ACC112 (cell line): ENCODE data around the gene ACTRT2.

Source experiments
- H2AFZ ChIP-seq: fragments of 200-600 bp; sonication (generic); one replicate; pipeline ENCODE4 v1.6.0; 2017; ENCODE audit warnings: antibody characterized with exemption, low read length; ENCODE audit not compliant: unreplicated experiment
- H3K27ac ChIP-seq: fragments of 200-600 bp; sonication (generic); 2 replicates; pipeline ENCODE4 v1.5.1; 2014; ENCODE audit warnings: low read depth, mild to moderate bottlenecking, antibody characterized with exemption, low read length, moderate library complexity
- H3K27me3 ChIP-seq: fragments of 200-600 bp; sonication (generic); 2 replicates; pipeline ENCODE4 v1.6.1; 2014; ENCODE audit warnings: mild to moderate bottlenecking, antibody characterized with exemption, low read length, moderate library complexity, mixed read lengths; ENCODE audit not compliant: insufficient read depth
- H3K36me3 ChIP-seq: fragments of 200-600 bp; sonication (generic); 2 replicates; pipeline ENCODE4 v1.6.1; 2016; ENCODE audit warnings: mild to moderate bottlenecking, antibody characterized with exemption, low read length, moderate library complexity, mixed read lengths; ENCODE audit not compliant: insufficient read depth
- H3K4me1 ChIP-seq: fragments of 200-600 bp; sonication (generic); one replicate; pipeline ENCODE4 v1.6.1; 2016; ENCODE audit warnings: low read length, mixed read lengths; ENCODE audit not compliant: insufficient read depth, unreplicated experiment, control insufficient read depth
- H3K4me3 ChIP-seq: fragments of 200-600 bp; sonication (generic); 2 replicates; pipeline ENCODE4 v1.5.1; 2014; ENCODE audit warnings: mild to moderate bottlenecking, low read depth, low read length
- H3K79me2 ChIP-seq: fragments of 200-600 bp; sonication (generic); one replicate; pipeline ENCODE4 v1.6.0; 2016; ENCODE audit warnings: low read length; ENCODE audit not compliant: control insufficient read depth, unreplicated experiment, insufficient read depth

Gene ACTRT2

DNA sequence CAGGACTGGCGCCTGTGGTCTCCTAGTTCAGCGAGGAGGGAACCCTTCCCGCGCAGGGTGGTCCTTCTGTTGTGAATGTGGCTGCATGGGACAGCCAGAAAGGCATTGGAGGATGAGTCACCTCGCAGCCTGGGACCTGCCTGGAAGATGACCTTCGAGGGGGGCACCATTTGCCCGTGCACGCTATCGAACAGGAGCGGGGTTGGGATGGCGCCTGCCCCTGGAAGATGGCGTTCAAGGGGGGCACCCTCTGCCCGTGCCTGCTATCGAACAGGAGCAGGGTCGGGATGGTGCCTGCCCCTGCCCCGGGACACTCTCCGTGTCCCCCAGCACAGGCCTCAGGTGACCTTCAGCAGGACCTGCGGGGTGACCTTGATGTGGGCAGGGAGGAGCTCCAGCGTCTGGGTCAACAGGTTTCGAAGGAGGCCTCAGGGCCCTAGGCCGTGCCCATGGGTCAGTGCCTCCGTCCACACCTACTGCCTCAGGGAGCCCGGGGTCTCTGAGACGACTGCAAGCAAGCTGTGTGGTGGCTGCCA lies 1.7 kb upstream of the ACTRT2 start:
- Histone ChIP-seq H3K27ac (no peak overlapping the region), H3K79me2 (no peaks in the 10 kb centered on the region), H3K4me3 (no peak overlapping the region), H2AFZ (no peak overlapping the region), H3K36me3 (no peaks in the 10 kb centered on the region), H3K27me3 (no peaks in the 10 kb centered on the region), H3K4me1 (no peaks in the 10 kb centered on the region)

DNA sequence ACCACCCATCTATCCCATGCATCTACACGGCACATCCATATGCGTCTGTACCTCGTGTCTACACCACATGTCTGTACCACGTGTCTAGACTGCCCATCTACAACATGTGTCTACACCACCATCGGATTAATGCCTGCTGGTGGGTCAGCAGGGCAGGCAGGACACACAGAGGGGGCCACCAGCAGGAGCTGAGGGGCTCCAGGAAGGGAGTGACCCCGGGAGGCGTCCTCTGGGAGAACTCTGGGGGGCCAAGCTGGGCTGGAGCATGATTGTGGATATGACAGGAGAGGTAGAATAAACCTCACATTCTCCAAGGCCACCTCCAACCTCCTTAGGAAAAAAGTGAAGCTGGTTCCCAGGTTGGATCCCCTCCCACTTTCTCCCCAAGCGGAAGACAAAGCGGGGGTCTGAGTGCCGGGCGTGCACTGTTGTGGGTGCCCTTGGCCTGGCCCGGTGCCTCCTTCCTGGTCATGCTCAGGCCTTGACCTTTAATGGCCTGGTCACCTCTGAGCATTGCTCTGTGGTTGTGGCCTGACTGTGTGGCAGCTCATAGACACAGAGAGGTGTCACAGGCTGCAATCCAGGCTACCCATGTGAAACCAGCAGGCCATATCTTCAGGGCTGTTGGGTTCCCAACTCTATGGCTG lies 881 bp upstream of the ACTRT2 start:
- Histone ChIP-seq H3K36me3 (no peaks in the 10 kb centered on the region), H2AFZ (no peak overlapping the region), H3K79me2 (no peaks in the 10 kb centered on the region), H3K4me1 (no peaks in the 10 kb centered on the region), H3K27me3 (no peaks in the 10 kb centered on the region), H3K27ac (no peak overlapping the region), H3K4me3 (no peak overlapping the region)

DNA sequence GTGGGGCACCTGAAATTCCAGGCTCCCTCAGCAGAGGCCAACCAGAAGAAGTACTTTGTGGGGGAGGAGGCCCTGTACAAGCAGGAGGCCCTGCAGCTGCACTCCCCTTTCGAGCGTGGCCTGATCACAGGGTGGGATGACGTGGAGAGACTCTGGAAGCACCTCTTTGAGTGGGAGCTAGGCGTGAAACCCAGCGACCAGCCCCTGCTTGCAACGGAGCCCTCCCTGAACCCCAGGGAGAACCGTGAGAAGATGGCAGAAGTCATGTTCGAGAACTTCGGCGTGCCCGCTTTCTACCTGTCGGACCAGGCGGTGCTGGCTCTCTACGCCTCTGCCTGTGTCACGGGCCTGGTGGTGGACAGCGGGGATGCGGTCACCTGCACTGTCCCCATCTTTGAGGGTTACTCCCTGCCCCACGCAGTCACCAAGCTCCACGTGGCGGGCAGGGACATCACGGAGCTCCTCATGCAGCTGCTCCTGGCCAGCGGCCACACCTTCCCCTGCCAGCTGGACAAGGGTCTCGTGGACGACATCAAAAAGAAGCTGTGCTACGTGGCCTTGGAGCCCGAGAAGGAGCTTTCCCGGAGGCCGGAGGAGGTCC lies 634 bp downstream of the ACTRT2 start:
- Histone ChIP-seq H3K36me3 (no peaks in the 10 kb centered on the region), H3K4me3 (no peak overlapping the region), H3K27ac (no peak overlapping the region), H3K27me3 (no peaks in the 10 kb centered on the region), H3K79me2 (no peaks in the 10 kb centered on the region), H2AFZ (no peak overlapping the region), H3K4me1 (no peaks in the 10 kb centered on the region)

DNA sequence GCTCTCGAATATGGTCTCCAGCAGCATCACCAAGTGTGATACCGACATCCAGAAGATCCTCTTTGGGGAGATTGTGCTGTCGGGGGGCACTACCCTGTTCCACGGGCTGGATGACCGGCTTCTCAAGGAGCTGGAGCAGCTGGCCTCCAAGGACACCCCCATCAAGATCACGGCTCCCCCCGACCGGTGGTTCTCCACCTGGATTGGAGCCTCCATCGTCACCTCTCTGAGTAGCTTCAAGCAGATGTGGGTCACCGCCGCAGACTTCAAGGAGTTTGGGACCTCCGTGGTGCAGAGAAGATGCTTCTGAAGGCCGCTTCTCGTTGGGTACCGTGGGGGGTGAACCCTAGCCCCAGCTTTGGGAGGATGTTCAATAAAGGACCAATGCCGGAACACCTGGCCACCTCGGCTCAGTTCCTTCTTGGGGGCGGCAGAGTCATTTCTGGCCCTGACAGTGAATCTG lies 1.3 kb downstream of the ACTRT2 start:
- Histone ChIP-seq H3K27ac (no peak overlapping the region), H3K4me1 (no peaks in the 10 kb centered on the region), H3K79me2 (no peaks in the 10 kb centered on the region), H2AFZ (no peak overlapping the region), H3K27me3 (no peaks in the 10 kb centered on the region), H3K36me3 (no peaks in the 10 kb centered on the region), H3K4me3 (no peak overlapping the region)

DNA sequence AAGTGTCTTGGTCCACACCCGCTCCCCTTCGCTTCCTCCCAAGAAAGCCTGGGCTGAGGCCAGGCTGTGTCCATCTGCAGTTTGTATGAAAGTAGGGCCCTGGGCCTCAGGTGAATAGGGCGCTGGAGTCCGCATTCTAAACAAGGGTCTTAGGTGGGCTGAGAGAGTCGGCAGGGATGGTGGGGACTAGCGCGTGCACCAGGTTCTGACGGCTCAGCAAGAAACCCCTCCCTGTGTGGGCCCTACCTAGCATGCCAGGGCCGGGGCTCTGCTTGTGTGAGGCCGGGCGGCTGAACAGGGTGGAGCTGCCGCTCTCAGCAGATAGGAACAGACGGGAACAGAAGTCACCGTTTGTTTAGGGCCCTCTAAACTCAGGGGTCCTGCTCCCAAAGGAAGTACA lies 1.7 kb downstream of the ACTRT2 start:
- no peak overlapping the region for H3K27ac ChIP-seq
- no peak overlapping the region for H2AFZ ChIP-seq
- H3K4me1 ChIP-seq = no peaks in the 10 kb centered on the region
- no peak overlapping the region for H3K4me3 ChIP-seq
- no peaks in the 10 kb centered on the region for H3K27me3 ChIP-seq
- no peaks in the 10 kb centered on the region for H3K36me3 ChIP-seq
- no peaks in the 10 kb centered on the region for H3K79me2 ChIP-seq

DNA sequence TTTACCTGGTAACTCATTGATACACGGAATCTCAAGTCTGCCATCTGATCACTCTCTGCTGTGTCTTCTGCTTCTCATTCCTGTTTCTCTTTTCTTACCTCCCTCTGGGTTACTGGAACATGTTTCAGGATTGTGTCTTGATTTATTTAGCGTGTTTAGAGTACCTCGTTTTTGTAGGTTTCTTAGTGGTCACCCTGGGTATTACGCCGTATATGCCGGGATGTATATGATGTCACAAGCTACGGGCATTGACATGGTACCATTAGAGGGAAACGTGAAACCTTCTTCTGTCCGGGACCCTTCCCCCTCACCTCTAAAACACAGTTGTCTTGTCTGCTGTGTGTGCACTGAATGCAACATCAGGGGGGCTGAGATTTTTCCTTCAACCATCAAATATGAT lies 2.8 kb downstream of the ACTRT2 start:
- H3K4me3 ChIP-seq = no peak overlapping the region
- no peaks in the 10 kb centered on the region for H3K4me1 ChIP-seq
- H3K36me3 ChIP-seq = no peaks in the 10 kb centered on the region
- H3K27ac ChIP-seq = no peak overlapping the region
- no peaks in the 10 kb centered on the region for H3K79me2 ChIP-seq
- no peak overlapping the region for H2AFZ ChIP-seq
- no peaks in the 10 kb centered on the region for H3K27me3 ChIP-seq

DNA sequence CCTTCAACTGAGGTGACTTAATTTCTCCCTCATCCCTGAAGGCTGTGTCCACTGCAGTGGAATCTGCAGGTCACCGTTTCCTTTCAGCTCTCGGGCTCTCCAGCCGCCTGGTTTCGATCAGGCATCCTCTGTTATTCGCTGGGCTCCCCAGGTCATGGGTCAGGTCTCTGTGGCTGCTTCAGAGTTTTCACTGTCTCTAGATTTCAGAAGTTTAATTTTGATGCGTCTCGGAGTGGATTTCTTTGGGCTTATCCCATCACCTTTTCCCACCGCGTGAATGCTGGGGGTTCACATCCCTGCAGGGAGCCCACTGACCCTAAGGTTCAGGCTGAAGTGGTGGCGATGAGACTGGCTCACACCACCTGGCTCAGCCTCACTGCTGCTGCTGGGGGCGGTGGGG lies 3.3 kb downstream of the ACTRT2 start:
- Histone ChIP-seq H3K27ac (no peak overlapping the region), H3K79me2 (no peaks in the 10 kb centered on the region), H2AFZ (no peak overlapping the region), H3K27me3 (no peaks in the 10 kb centered on the region), H3K4me1 (no peaks in the 10 kb centered on the region), H3K36me3 (no peaks in the 10 kb centered on the region), H3K4me3 (no peak overlapping the region)

DNA sequence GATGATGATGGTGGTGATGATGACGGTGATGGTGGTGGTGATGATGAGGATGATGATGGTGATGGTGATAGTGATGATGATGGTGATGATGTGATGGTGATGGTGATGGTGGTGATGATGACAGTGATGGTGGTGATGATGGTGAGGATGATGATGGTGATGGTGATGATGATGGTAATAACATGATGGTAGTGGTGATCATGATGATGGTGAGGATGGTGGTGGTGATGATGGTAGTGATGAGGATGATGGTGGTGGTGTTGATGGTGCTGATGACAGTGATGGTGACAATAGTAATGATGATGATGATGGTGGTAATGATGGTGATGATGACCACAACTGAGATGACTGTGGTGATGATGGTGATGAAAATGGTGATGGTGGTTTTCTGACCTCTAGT lies 4.9 kb downstream of the ACTRT2 start:
- no peaks in the 10 kb centered on the region for H3K27me3 ChIP-seq
- no peak overlapping the region for H3K4me3 ChIP-seq
- H3K36me3 ChIP-seq = no peaks in the 10 kb centered on the region
- no peaks in the 10 kb centered on the region for H3K4me1 ChIP-seq
- no peak overlapping the region for H3K27ac ChIP-seq
- H3K79me2 ChIP-seq = no peaks in the 10 kb centered on the region
- H2AFZ ChIP-seq = no peak overlapping the region

DNA sequence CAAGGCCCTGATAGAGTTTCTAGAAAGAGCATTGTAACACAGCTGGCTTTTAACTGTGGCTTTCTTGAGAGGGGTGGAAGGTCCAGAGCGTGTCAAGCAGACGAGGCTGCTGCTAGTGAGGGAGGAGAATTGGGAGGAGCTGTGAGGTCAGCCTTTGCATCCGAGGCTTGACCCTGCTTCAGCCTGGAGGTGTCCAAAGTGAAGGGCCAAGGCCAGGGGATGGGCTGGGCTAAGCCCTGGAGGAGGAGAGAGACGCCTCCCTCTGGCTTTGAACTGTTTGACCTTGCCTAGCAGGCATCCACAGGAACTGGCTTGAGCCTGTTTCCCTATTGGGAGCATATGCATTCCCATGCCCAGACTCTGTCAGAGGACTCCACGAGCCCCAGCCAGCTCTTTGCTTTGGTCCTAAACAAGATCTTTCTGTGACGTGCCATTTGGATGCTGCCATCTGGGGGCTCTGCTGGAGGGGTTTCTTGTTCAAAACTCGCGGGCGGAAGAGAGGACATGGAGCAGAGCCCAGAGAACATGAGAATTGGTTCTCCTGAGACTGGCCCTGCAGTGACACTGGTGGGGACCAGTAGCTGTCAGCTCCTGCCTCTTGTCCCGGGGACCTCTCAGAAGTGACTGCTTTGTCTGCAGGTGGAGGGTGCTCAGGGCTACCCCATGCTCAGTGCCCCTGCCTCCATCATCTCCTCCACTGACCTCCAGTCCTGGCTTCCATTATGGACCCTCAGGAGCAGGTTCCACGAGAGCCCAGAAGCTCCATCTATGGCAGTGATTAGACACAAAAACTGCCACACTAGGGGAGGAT lies 5.5 kb downstream of the ACTRT2 start:
- H3K27me3 ChIP-seq = no peaks in the 10 kb centered on the region

DNA sequence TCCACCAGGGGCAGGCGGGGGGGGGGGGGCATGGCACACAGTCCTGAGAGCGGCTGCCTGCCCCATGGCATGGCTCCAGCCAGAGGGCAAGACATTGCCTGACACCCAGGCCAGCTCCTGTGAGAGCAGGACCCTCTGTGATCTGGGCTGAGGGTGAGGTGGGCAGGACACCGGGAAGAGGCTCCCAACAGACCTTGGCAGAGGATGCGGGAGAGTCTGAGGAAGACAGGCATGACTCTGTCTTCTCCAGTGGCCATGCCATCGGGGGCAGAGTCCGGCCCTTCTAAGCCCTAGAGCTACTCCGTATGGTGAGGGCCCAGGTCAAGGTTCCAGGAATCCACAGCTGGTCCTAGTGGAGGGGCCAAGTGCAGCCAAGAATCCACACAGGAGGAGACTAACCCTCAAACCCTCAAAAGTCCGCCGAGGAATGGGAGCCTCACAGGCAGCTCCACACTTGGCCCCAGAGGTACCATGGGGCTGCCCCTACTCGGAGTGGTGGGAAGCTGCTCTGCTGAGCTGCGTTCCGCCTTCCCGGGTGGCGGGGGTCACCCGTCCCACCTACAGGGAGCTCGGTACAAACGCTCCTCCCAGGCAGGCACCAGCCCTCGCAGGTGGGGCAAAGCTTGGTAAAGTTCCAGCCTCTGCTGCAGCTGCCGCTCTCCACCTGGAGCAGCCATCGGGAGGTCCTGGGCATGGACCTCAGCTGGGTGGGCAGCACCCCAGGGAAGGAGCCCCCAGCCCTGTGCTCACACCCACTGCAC lies 6.5 kb downstream of the ACTRT2 start:
- H3K27me3 ChIP-seq = no peaks in the 10 kb centered on the region
- no peak overlapping the region for H3K4me3 ChIP-seq
- no peak overlapping the region for H3K27ac ChIP-seq
- no peaks in the 10 kb centered on the region for H3K79me2 ChIP-seq
- no peaks in the 10 kb centered on the region for H3K4me1 ChIP-seq
- H3K36me3 ChIP-seq = no peaks in the 10 kb centered on the region
- no peak overlapping the region for H2AFZ ChIP-seq

More for the DNA sequence above, 5.5 kb downstream of the ACTRT2 start:
- Histone ChIP-seq H3K27ac (no peak overlapping the region), H3K4me1 (no peaks in the 10 kb centered on the region), H2AFZ (no peak overlapping the region), H3K4me3 (no peak overlapping the region), H3K79me2 (no peaks in the 10 kb centered on the region), H3K36me3 (no peaks in the 10 kb centered on the region)
